DOHH2 (cell line): ENCODE results near the gene UROC1.

Experiments used
- CTCF ChIP-seq: fragments of 200-600 bp; sonication (generic); IDR thresholded peaks from one replicate; pipeline ENCODE4 v1.5.1; 2014; ENCODE audit warnings: antibody characterized with exemption, mild to moderate bottlenecking, low read depth, low read length; ENCODE audit not compliant: poor library complexity, severe bottlenecking
- EZH2phosphoT487 ChIP-seq: fragments of 200-600 bp; sonication (generic); IDR thresholded peaks from 2 replicates; pipeline ENCODE4 v1.6.1; 2017; ENCODE audit warnings: borderline replicate concordance, mild to moderate bottlenecking, antibody characterized with exemption, low read length, moderate library complexity, mixed read lengths

GRCh38 chr3:126558336-126559071 is 40.9 kb upstream of the UROC1 start, which contains the start of gene C3orf22:
- no peak for TF ChIP-seq EZH2phosphoT487
- no peak for TF ChIP-seq CTCF
